SW480 (cell line): ENCODE data around the gene CERS6.

Experiments used
- DNase-seq: peaks from one replicate; pipeline ENCODE4 v3.0.0-alpha.2; 2016; ENCODE audit warnings: low spot score

The CERS6 gene

DNA sequence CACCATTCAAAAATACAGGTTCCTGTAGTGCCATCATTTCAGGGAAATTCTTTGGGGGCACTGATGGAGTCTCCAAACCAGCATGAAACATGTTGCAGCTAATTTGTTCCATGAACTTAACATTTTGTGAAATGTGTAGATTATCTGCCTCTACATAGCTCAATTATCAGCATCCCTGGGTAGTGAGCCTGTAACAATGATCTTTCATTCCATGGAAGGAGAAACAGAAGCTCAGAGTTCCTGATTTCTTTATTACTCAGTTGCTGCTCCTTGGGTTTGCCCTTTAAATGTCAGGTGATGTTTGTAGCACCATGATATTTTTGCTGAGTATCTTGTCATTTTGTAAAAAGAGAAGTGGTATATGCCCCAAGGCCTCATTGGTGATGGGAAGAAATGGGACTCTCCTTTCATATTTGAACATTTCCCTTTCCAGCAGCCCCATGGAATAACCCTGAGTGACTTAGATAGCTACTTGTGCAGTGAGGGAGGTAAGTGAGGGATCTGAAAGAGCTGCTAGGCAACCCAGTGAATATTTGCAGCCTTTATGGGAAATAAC is 146.9 kb downstream of the CERS6 start:
- no peak for DNase-seq

- DNase-seq = no peak
Observed at GRCh38 chr2:168603439-168603961, 147.4 kb downstream of the CERS6 start.

- DNase-seq = no peak
Observed at GRCh38 chr2:168604252-168604651, 148.2 kb downstream of the CERS6 start.

- no peak for DNase-seq
Observed at GRCh38 chr2:168607992-168608391, 151.9 kb downstream of the CERS6 start.

DNA sequence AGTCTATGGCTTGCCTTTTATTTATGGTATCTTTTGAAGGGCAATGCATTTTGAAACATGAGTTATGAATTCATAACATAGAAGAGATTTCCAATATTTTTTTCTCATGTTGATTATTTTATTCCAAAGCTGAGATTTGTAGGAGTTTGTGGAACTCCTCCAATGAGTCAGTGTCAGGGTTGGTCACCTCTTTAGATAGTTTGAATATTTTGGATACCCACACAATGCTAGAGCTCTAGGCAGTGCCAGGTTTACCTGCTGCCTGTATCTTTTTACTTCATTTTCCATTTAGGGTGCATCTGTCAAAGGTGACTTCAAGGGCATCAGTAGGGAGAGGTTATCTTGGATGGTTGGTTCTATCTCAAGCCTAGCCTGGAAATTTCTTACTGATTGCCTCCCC is 152.7 kb downstream of the CERS6 start:
- DNase-seq = no peak

DNA sequence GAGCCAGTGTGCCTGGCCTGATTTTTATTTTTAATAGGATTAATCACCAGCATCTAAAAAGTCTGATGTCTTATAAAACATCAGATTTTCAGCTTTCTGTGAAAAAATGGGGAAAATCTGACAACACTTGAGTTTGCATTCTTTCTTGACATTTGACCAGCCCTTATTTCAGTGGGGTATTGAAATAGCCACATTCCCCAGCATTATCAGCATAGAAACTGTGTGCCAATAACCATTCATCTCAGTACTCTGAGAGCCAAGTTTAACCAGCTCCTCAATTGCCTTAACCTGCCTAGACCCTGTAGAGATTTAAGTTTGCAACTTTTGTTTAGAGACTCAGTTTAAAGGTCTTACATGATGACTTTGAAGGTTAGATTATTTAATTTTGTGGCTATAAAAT is 155.0 kb downstream of the CERS6 start:
- no peak for DNase-seq

- no peak for DNase-seq
Observed at GRCh38 chr2:168611896-168612650, 156.0 kb downstream of the CERS6 start.

GRCh38 chr2:168612719-168613118 is 156.6 kb downstream of the CERS6 start:
- DNase-seq = no peak

DNA sequence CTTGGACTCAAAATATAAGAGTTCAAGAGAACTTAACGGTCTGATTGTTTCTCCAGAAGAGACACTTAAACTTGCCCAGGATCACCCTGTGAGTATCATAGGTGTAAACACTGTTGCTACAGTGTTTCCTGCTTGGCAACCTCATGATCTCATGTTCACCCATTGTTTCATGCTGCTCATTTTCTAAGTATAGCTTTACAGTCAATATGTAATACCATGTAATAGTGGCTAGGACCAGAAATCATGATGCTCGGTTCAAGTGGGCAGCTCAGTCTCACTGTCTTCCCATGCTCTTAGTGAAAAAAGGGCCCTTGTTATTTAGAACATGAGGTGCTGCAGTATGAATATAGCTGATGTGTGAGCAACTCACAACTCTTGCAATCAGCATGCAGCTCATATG is 157.5 kb downstream of the CERS6 start:
- DNase-seq = no peak

DNA sequence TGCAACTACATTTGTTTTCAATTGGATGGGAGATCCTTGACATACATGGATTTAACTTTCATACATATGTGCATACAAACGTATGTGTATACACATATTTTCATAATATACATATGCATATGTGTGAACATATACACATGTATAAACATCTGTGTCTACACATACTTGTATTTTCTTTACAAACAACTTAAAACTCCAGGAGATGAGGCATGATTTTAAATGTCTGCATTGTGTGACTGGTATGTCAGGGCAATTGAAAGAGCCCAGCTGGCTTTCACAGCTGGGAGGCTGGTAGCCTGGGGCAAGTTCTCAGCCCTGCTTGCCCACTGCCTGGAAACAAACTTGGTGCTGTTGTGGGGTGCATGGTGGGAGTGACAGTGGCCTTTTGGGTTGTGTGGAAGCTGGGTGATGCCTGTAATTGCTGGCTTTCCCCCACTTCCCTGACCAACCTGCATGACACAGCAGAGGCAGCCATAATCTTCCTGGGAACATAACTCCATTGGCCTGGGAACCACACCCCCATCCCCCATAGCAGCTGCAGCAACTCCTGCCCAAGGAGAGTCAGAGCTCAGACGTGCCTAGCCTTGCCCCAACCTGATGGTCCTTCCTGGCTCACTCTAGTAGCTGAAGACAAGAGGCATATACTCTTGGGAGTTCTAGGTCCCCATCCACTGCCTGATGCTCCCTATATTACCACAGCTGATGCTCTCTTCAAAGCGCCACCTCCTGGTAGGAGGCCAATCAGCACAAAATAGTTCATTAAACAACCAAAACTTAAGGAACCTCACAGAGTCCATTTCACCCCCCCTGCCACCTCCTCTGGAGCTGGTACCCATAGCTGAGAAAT is 158.3 kb downstream of the CERS6 start:
- no peak for DNase-seq

DNA sequence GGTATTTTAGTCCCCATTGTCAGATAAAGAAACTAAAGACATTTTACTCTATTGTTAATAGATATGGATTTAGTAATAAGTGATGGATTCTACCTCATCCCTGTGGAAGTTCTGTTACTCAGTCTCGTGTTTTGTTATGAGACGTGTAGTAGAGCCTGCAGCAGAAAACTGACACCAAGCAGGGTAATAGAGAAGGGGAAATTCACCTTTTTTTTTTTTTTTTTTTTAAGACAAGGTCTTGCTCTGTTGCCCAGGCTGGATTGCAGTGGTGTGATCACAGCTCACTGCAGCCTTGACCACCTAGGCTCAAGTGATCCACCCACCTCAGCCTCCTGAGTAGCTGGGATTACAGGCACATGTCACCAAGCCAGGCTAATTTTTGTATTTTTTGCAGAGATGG is 164.5 kb downstream of the CERS6 start:
- DNase-seq = no peak

- no peak for DNase-seq
Observed at GRCh38 chr2:168622559-168622958, 166.5 kb downstream of the CERS6 start.

- no peak for DNase-seq
Observed at GRCh38 chr2:168624028-168624427, 168.0 kb downstream of the CERS6 start.

- DNase-seq = no peak
Observed at GRCh38 chr2:168626096-168626495, 170.0 kb downstream of the CERS6 start.

GRCh38 chr2:168626647-168627046 is 170.6 kb downstream of the CERS6 start:
- no peak for DNase-seq

- no peak for DNase-seq
Observed at GRCh38 chr2:168632709-168633121, 176.6 kb downstream of the CERS6 start.

- DNase-seq = no peak
Observed at GRCh38 chr2:168633200-168633599, 177.1 kb downstream of the CERS6 start.

DNA sequence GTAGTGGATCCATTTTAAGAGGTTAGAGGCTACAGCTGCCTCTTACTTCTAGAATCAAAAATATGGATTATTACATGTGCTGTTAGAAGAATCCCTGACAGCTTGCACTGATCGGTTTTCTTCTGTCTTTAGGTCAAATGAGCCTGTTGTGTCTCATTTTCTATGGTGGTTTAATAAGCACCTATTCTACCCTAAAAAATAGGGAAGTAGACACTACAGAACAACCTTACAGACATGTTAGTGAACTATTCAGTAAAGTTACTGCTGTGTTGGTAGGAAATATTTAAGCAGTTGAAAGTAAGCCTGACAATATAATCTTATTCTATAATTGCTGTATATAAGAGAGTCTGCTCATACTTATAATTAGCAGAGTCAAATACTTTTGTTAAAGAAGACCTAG is 177.8 kb downstream of the CERS6 start:
- no peak for DNase-seq

DNA sequence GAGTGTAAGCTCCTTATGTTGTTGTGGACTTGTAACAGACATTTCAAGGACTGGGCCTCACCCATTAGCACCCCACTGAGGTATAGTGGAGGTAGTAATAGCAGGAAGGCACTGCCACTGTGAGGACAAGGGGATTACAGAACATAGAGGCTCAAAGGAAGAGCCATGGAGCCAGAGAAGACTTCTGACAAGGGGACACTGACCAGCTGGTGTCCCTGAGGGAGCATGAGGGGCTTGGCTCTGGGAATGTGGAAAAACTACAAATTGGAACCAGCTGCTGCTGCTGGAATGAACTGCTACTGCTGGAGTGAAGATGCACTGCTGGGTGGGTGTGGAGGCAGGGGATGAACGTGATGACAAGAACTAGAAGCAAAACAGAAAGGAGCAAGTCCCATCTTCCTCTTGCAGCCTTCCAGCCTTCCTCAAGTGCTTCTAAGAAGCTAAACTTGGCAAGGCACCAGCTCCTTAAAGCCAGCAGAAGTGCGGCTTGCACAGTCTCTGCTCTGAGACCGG is 179.0 kb downstream of the CERS6 start:
- DNase-seq = no peak

DNA sequence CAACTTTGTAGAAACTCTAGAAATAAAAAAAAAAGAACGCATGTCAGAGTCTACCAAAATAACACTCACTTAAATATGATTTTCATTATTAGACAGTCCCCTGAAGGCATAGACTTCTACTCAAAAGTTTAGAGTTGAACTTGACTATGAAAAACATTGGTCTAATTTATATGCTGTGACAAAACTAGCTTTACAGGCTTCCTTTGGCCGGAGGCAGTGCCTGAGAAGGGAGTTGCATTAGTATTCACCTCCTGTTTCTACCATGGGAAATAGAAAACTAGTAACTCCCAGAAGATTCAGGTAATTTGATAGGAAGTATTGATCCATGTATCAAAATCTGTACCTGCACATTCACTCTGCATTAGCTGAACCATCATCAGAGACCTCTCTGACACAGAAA is 182.9 kb downstream of the CERS6 start:
- DNase-seq = no peak

GRCh38 chr2:168639441-168639898 is 183.4 kb downstream of the CERS6 start:
- DNase-seq = peak; percentile 5

DNA sequence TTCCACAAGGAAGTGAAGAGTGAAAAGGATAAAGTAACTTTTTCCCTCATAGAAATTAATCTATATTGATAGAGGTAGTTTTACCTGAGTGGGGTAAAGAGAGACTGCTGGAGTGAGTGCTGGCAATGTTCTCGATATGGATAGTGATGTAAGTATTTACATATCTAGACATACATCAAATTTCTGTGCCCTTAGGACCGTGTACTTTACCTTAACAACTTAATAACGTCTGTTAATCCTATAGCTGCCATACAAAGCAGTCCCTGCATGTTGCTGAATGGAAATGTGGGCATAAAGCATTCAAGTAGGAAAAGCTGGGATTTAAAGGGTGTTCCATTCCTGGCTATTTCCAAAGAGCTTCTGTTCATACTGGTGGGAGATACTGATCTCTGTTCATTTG is 184.0 kb downstream of the CERS6 start:
- DNase-seq = no peak

- no peak for DNase-seq
Observed at GRCh38 chr2:168641636-168642035, 185.6 kb downstream of the CERS6 start.
